ENCODE results near the gene MTFMT. TPM values are rescaled to one million over a fixed set of nuclear protein-coding genes. Genes with fewer than 3 reads are reported as not detected.

The MTFMT gene
- total and polyA plus RNA-seq, 2 experiments from 2014 or later = 19.0 to 36.0 TPM

DNA sequence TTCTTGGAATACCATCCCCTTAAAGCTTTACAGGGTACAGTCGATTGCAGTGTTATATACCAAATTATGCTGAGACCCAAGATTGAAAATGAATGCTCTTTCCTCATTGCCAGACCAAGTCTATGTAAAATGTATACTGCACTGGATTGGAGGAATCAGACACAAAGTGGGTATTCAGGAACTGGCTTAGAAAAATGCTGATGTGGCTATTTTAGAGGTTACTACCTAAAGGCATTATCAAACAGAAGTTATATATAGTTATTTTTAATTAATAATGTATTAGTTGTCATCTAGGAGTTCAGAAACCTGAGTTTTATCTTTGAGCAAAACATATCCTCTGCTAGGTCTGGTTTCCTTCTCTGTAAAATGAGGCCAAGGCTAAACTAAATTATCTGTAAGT lies 36.1 kb downstream of the MTFMT start:
- peaks cover 8% of the 10 kb centered on the region for H3K4me1 Mint-ChIP-seq
- ATAC-seq = no peak
- Histone ChIP-seq H3K79me2 (replicated peaks; ENCODE audit: insufficient read depth) (peaks cover 5% of the 10 kb centered on the region), H3K27ac (ENCODE audit: low read depth) (no peak overlapping the region), H3K9me2 (ENCODE audit: insufficient read depth) (no peaks in the 10 kb centered on the region), H3K4me2 (no peak overlapping the region), H3K4me3 (no peak overlapping the region), H3K4me1 (ENCODE audit: insufficient read depth) (no peaks in the 10 kb centered on the region; the same call in 1 of the 2 replicates), H3F3A (replicated peaks; ENCODE audit: low read depth) (peaks cover 8% of the 10 kb centered on the region), H4K20me1 (replicated peaks; ENCODE audit: insufficient read depth) (no peaks in the 10 kb centered on the region), H2AFZ (no peak overlapping the region), H3K27me3 (ENCODE audit: insufficient read depth) (no peaks in the 10 kb centered on the region), H3K36me3 (ENCODE audit: insufficient read depth) (no peaks in the 10 kb centered on the region)
- DNase-seq (ENCODE audit: low spot score) = no peak
- H3K27ac Mint-ChIP-seq = no peak overlapping the region
- TF ChIP-seq, protein P1, sequence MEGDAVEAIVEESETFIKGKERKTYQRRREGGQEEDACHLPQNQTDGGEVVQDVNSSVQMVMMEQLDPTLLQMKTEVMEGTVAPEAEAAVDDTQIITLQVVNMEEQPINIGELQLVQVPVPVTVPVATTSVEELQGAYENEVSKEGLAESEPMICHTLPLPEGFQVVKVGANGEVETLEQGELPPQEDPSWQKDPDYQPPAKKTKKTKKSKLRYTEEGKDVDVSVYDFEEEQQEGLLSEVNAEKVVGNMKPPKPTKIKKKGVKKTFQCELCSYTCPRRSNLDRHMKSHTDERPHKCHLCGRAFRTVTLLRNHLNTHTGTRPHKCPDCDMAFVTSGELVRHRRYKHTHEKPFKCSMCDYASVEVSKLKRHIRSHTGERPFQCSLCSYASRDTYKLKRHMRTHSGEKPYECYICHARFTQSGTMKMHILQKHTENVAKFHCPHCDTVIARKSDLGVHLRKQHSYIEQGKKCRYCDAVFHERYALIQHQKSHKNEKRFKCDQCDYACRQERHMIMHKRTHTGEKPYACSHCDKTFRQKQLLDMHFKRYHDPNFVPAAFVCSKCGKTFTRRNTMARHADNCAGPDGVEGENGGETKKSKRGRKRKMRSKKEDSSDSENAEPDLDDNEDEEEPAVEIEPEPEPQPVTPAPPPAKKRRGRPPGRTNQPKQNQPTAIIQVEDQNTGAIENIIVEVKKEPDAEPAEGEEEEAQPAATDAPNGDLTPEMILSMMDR (conservative IDR thresholded peaks at IDR 0.05; ENCODE audit: low read depth in 2 of 2) = no peak
- TF ChIP-seq CREB1 (CRISPR knock-in tag; IDR thresholded peaks at IDR 0.05; ENCODE audit: low read depth) (no peak), REST (IDR thresholded peaks at IDR 0.05; ENCODE audit: unreplicated experiment) (no peak), NANOG (IDR thresholded peaks at IDR 0.05; ENCODE audit: borderline replicate concordance) (no peak), JUNB (IDR thresholded peaks at IDR 0.05; ENCODE audit: unreplicated experiment) (no peak), POLR2AphosphoS5 (IDR thresholded peaks at IDR 0.05; ENCODE audit: low read depth) (no peak), STAT1 (IDR thresholded peaks at IDR 0.05; ENCODE audit: unreplicated experiment) (no peak), EZH2 (IDR thresholded peaks at IDR 0.05; ENCODE audit: low read depth, unreplicated experiment) (no peak), EZH2phosphoT487 (IDR thresholded peaks at IDR 0.05; ENCODE audit: unreplicated experiment) (no peak)
- TF ChIP-seq, protein P2, sequence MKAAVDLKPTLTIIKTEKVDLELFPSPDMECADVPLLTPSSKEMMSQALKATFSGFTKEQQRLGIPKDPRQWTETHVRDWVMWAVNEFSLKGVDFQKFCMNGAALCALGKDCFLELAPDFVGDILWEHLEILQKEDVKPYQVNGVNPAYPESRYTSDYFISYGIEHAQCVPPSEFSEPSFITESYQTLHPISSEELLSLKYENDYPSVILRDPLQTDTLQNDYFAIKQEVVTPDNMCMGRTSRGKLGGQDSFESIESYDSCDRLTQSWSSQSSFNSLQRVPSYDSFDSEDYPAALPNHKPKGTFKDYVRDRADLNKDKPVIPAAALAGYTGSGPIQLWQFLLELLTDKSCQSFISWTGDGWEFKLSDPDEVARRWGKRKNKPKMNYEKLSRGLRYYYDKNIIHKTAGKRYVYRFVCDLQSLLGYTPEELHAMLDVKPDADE (IDR thresholded peaks at IDR 0.05) = no peak
- TF ChIP-seq, protein P3, sequence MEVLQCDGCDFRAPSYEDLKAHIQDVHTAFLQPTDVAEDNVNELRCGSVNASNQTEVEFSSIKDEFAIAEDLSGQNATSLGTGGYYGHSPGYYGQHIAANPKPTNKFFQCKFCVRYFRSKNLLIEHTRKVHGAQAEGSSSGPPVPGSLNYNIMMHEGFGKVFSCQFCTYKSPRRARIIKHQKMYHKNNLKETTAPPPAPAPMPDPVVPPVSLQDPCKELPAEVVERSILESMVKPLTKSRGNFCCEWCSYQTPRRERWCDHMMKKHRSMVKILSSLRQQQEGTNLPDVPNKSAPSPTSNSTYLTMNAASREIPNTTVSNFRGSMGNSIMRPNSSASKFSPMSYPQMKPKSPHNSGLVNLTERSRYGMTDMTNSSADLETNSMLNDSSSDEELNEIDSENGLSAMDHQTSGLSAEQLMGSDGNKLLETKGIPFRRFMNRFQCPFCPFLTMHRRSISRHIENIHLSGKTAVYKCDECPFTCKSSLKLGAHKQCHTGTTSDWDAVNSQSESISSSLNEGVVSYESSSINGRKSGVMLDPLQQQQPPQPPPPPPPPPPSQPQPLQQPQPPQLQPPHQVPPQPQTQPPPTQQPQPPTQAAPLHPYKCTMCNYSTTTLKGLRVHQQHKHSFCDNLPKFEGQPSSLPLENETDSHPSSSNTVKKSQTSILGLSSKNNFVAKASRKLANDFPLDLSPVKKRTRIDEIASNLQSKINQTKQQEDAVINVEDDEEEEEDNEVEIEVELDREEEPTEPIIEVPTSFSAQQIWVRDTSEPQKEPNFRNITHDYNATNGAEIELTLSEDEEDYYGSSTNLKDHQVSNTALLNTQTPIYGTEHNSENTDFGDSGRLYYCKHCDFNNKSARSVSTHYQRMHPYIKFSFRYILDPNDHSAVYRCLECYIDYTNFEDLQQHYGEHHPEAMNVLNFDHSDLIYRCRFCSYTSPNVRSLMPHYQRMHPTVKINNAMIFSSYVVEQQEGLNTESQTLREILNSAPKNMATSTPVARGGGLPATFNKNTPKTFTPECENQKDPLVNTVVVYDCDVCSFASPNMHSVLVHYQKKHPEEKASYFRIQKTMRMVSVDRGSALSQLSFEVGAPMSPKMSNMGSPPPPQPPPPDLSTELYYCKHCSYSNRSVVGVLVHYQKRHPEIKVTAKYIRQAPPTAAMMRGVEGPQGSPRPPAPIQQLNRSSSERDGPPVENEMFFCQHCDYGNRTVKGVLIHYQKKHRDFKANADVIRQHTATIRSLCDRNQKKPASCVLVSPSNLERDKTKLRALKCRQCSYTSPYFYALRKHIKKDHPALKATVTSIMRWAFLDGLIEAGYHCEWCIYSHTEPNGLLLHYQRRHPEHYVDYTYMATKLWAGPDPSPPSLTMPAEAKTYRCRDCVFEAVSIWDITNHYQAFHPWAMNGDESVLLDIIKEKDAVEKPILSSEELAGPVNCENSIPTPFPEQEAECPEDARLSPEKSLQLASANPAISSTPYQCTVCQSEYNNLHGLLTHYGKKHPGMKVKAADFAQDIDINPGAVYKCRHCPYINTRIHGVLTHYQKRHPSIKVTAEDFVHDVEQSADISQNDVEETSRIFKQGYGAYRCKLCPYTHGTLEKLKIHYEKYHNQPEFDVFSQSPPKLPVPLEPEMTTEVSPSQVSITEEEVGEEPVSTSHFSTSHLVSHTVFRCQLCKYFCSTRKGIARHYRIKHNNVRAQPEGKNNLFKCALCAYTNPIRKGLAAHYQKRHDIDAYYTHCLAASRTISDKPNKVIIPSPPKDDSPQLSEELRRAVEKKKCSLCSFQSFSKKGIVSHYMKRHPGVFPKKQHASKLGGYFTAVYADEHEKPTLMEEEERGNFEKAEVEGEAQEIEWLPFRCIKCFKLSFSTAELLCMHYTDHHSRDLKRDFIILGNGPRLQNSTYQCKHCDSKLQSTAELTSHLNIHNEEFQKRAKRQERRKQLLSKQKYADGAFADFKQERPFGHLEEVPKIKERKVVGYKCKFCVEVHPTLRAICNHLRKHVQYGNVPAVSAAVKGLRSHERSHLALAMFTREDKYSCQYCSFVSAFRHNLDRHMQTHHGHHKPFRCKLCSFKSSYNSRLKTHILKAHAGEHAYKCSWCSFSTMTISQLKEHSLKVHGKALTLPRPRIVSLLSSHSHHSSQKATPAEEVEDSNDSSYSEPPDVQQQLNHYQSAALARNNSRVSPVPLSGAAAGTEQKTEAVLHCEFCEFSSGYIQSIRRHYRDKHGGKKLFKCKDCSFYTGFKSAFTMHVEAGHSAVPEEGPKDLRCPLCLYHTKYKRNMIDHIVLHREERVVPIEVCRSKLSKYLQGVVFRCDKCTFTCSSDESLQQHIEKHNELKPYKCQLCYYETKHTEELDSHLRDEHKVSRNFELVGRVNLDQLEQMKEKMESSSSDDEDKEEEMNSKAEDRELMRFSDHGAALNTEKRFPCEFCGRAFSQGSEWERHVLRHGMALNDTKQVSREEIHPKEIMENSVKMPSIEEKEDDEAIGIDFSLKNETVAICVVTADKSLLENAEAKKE (CRISPR knock-in tag; IDR thresholded peaks at IDR 0.05) = no peak
- H3K9me3 Mint-ChIP-seq = no peaks in the 10 kb centered on the region
- H3K4me3 Mint-ChIP-seq = no peak overlapping the region
- no peaks in the 10 kb centered on the region; the same call in 2 of the 3 replicates for H3K36me3 Mint-ChIP-seq (ENCODE audit: low read depth)
- H3K27me3 Mint-ChIP-seq (ENCODE audit: insufficient read depth, low read depth, poor library complexity) = no peaks in the 10 kb centered on the region
